ENCODE results near the gene TAC4.

DNA sequence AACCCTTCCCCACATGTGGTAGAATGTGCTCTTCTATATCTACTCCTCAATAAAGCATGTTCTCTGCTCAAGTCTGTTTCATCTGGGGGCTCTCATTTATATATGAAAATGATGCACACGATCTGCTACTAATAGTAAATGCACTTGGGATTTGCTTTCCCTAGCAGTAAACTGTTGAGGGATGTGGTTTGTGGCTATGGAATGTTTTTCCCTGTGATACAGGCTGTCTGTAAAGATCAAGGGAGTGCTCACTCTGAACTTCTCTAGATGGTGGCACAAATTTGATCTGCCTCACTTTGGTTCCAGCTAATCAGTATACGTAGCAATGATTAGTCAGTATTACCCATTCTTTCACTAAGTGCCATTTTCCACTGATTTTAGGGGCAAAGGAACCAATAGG lies 18.8 kb downstream of the TAC4 start:
- TF ChIP-seq POLR2AphosphoS5 (IDR thresholded peaks at IDR 0.05) (no peak), CTCF (IDR thresholded peaks at IDR 0.05) (no peak)

Data from breast epithelium (tissue), 3 donors.